ENCODE data around the gene PDXK. TPM values are rescaled to one million over a fixed set of nuclear protein-coding genes. Genes with fewer than 3 reads are reported as not detected.

The PDXK gene
- total and polyA plus RNA-seq, 2 of the 13 experiments (the other 11 are each of a cell fraction or from before 2014, with no cell fraction given) = 114 to 184 TPM

DNA sequence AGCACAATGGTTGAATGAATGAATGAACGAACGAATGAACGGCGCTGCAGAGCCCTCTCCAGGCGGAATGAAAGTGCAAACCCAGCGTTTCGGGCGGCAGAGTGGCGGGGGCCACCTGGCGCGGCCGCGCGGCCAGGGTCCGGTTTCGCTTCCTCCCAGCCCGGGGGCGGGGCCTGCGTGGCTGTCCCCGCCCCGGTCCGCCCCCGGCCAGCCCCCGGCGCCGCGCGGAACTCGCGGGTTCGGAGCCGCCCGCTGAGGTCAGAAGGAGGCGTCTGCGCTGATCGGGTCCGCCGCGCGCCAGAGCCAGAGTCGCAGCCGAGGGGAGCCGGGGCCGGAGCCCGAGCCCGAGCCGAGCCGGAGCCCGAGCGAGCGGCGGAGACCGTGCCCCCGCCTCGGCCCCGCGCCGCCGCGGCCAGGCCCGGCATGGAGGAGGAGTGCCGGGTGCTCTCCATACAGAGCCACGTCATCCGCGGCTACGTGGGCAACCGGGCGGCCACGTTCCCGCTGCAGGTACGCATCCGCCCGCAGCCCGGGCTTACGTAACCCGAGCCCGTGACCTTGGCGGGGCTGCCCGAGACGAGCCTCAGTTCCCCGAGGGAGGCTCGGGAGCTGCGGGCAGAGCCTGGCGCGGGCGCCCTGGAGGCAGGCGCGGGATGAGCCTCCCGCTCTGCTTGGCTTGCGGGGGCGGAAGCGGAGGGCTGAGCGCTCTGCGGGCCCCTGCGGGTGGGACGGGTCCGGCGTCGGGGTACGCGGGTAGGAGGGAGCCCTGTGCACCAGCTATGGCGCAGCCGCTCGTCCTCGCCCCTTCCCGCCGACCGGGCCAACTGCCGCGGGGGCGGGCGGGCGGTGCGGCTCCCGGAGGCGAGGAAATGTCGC lies at the start of gene PDXK (continued):
- TF ChIP-seq XRCC5 (optimal IDR thresholded peaks at IDR 0.05; ENCODE audit: low read length) (peak; percentile 57), ARNT2 (CRISPR knock-in tag; IDR thresholded peaks at IDR 0.05; ENCODE audit: low read depth) (peak; percentile 57; the same call in 1 of the 2 replicates), SRY (CRISPR knock-in tag; IDR thresholded peaks at IDR 0.05) (no peak), ETV6 (CRISPR knock-in tag; conservative IDR thresholded peaks at IDR 0.05) (no peak), ZNF652 (CRISPR knock-in tag; IDR thresholded peaks at IDR 0.05; ENCODE audit: borderline replicate concordance, low read depth) (no peak), SIX1 (CRISPR knock-in tag; IDR thresholded peaks at IDR 0.05; ENCODE audit: borderline replicate concordance) (no peak), NR2C2 (CRISPR knock-in tag; IDR thresholded peaks at IDR 0.05; ENCODE audit: borderline replicate concordance) (peak; percentile 30), RFX3 (CRISPR knock-in tag; IDR thresholded peaks at IDR 0.05) (no peak), NKX3-1 (CRISPR knock-in tag; IDR thresholded peaks at IDR 0.05) (no peak), ZNF607 (CRISPR knock-in tag; IDR thresholded peaks at IDR 0.05; ENCODE audit: borderline replicate concordance) (peak; percentile 55; the same call in 1 of the 2 replicates), ZSCAN12 (CRISPR knock-in tag; IDR thresholded peaks at IDR 0.05) (no peak), NFKBIZ (CRISPR knock-in tag; IDR thresholded peaks at IDR 0.05) (no peak; the same call in 1 of the 2 replicates), ZNF792 (CRISPR knock-in tag; IDR thresholded peaks at IDR 0.05) (peak; percentile 49; the same call in 1 of the 2 replicates), ZSCAN30 (CRISPR knock-in tag; IDR thresholded peaks at IDR 0.05) (no peak), RAD21 (CRISPR knock-in tag; IDR thresholded peaks at IDR 0.05) (no peak), EED (CRISPR knock-in tag; IDR thresholded peaks at IDR 0.05) (no peak), ZNF883 (CRISPR knock-in tag; IDR thresholded peaks at IDR 0.05; ENCODE audit: not compliant biosample characterization) (no peak), ZNF136 (CRISPR knock-in tag; IDR thresholded peaks at IDR 0.05; ENCODE audit: low read depth) (0 out of 2 replicates have a peak, but pooled peaks have one; percentile 39), ZIK1 (CRISPR knock-in tag; IDR thresholded peaks at IDR 0.05; ENCODE audit: borderline replicate concordance, low read depth) (no peak), NFYC (CRISPR knock-in tag; IDR thresholded peaks at IDR 0.05) (no peak), HES4 (CRISPR knock-in tag; IDR thresholded peaks at IDR 0.05; ENCODE audit: borderline replicate concordance) (0 out of 2 replicates have a peak, but pooled peaks have one; percentile 41), SALL1 (CRISPR knock-in tag; IDR thresholded peaks at IDR 0.05) (peak; percentile 40; the same call in 1 of the 2 replicates), ZNF678 (CRISPR knock-in tag; IDR thresholded peaks at IDR 0.05) (no peak)
- TF ChIP-seq, protein P1, sequence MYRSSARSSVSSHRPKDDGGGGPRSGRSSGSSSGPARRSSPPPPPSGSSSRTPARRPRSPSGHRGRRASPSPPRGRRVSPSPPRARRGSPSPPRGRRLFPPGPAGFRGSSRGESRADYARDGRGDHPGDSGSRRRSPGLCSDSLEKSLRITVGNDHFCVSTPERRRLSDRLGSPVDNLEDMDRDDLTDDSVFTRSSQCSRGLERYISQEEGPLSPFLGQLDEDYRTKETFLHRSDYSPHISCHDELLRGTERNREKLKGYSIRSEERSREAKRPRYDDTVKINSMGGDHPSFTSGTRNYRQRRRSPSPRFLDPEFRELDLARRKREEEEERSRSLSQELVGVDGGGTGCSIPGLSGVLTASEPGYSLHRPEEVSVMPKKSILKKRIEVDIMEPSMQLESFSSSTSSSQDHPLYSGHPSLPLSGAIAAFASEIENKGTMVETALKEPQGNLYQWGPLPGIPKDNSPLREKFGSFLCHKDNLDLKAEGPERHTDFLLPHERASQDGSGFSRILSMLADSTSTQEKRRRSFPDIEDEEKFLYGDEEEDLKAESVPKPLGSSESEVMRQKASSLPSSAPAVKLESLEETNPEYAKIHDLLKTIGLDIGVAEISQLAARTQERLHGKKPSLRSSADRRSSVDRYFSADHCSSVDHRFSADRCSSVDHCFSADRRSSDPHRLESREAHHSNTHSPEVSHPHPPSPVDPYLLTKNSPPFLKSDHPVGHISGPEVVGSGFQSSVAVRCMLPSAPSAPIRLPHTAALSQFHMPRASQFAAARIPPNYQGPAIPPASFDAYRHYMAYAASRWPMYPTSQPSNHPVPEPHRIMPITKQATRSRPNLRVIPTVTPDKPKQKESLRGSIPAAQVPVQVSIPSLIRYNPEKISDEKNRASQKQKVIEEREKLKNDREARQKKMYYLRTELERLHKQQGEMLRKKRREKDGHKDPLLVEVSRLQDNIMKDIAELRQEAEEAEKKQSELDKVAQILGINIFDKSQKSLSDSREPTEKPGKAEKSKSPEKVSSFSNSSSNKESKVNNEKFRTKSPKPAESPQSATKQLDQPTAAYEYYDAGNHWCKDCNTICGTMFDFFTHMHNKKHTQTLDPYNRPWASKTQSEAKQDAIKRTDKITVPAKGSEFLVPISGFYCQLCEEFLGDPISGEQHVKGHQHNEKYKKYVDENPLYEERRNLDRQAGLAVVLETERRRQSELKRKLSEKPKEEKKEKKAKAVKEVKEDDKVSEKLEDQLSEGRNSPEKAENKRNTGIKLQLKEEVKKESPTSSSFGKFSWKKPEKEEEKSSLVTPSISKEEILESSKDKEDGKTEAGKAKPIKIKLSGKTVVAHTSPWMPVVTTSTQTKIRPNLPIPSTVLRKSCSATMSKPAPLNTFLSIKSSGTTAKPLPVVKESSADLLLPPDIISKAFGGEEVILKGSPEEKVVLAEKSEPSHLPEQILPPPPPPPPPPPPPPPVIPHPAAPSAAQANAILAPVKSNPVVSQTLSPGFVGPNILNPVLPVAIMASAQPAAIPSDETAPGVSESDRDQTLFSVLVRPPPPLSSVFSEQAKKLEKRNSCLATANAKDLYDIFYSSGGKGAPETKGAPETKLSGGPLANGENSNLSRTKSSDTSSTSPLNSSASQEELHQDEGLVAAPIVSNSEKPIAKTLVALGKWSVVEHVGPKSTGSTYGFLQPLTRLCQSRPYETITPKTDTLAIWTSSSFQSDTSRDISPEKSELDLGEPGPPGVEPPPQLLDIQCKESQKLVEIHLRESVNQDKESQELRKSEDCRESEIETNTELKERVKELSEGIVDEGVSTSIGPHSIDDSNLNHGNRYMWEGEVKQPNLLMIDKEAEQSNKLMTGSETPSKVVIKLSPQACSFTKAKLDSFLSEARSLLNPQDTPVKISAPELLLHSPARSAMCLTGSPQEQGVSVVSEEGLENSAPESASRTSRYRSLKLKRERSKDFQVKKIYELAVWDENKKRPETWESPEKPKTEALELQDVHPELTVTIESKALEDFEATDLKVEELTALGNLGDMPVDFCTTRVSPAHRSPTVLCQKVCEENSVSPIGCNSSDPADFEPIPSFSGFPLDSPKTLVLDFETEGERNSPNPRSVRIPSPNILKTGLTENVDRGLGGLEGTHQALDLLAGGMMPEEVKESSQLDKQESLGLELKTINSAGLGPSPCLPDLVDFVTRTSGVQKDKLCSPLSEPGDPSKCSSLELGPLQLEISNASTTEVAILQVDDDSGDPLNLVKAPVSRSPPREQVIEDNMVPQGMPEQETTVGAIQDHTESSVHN (CRISPR knock-in tag; IDR thresholded peaks at IDR 0.05) = no peak

Measured in HepG2 (cell line).